HEK293 (cell line): ENCODE data around the gene TCIRG1.

ENCODE experiments used
- CTCF ChIA-PET: fragments of 350-600 bp; formaldehyde crosslinking; extraction: SDS; loops from one replicate; lab custom pipeline; 2021; ENCODE audit warnings: antibody characterized with exemption; lab: Yijun Ruan, JAX
- POLR2A ChIA-PET: fragments of 300-600 bp; formaldehyde crosslinking; extraction: SDS; loops from one replicate; lab custom pipeline; 2020; ENCODE audit warnings: antibody characterized with exemption, inconsistent platforms; lab: Yijun Ruan, JAX
- H3K27ac ChIP-seq: fragments of 200-500 bp; sonication (Bioruptor generic); 2 replicates; pipeline ENCODE4 v1.5.1; 2014; ENCODE audit warnings: low read depth, low read length, control low read depth, inconsistent platforms; ENCODE audit errors: extremely low read depth
- H3K36me3 ChIP-seq, 2 experiments: fragments of 200-500 bp in 1 of 2; sonication (Bioruptor generic) in 1 of 2; 1 replicate in 1 of 2; 2 replicates in 1 of 2; pipeline ENCODE4 v1.5.1; 2014 to 2017; ENCODE audit warnings: inconsistent platforms in 2 of 2, low read length in 2 of 2; ENCODE audit not compliant: control insufficient read depth in 2 of 2, insufficient read depth in 1 of 2
- H3K4me1 ChIP-seq: fragments of 200-500 bp; sonication (Bioruptor generic); 2 replicates; pipeline ENCODE4 v1.5.1; 2014; ENCODE audit warnings: mild to moderate bottlenecking, low read length, inconsistent platforms; ENCODE audit not compliant: control insufficient read depth, insufficient read depth
- H3K4me3 ChIP-seq: 2 replicates; pipeline ENCODE4 v1.5.1; 2011; ENCODE audit warnings: low read depth, mild to moderate bottlenecking, control low read depth, low read length, moderate library complexity
- H3K9me3 ChIP-seq: fragments of 200-500 bp; sonication (Bioruptor generic); 2 replicates; pipeline ENCODE4 v1.5.1; 2014; ENCODE audit warnings: low read depth, low read length, inconsistent platforms; ENCODE audit not compliant: control insufficient read depth, insufficient read depth
- GFI1B ChIP-seq: fragments of 450-650 bp; formaldehyde crosslinking; IDR thresholded peaks from 2 replicates; pipeline ENCODE4 v1.5.1; 2016; ENCODE audit warnings: missing biosample characterization, missing genetic modification characterization
- HOXA7 ChIP-seq: sonication (generic); formaldehyde crosslinking; IDR thresholded peaks from 2 replicates; pipeline ENCODE4 v1.8.1; 2022; ENCODE audit warnings: missing genetic modification reagents, borderline replicate concordance
- KLF10 ChIP-seq: fragments of 450-650 bp; IDR thresholded peaks from 2 replicates; pipeline ENCODE4 v1.5.1; 2018; ENCODE audit warnings: missing biosample characterization, mild to moderate bottlenecking, missing genetic modification characterization
- MEIS1 ChIP-seq: sonication (generic); formaldehyde crosslinking; IDR thresholded peaks from 2 replicates; pipeline ENCODE4 v1.8.1; 2022; ENCODE audit warnings: missing genetic modification reagents, mild to moderate bottlenecking, borderline replicate concordance
- ZBTB20 ChIP-seq: fragments of 450-650 bp; formaldehyde crosslinking; IDR thresholded peaks from 2 replicates; pipeline ENCODE4 v1.5.1; 2016; ENCODE audit warnings: missing biosample characterization, missing genetic modification characterization
- ZEB2 ChIP-seq: fragments of 450-650 bp; formaldehyde crosslinking; IDR thresholded peaks from 2 replicates; pipeline ENCODE4 v1.5.1; 2016; ENCODE audit warnings: missing biosample characterization, missing genetic modification characterization
- ZNF16 ChIP-seq: fragments of 450-650 bp; formaldehyde crosslinking; IDR thresholded peaks from 2 replicates; pipeline ENCODE4 v1.5.1; 2016; ENCODE audit warnings: low read depth, missing biosample characterization, missing genetic modification characterization
- ZNF169 ChIP-seq: fragments of 450-650 bp; formaldehyde crosslinking; IDR thresholded peaks from 2 replicates; pipeline ENCODE4 v1.5.1; 2016; ENCODE audit warnings: missing biosample characterization, missing genetic modification characterization
- ZNF2 ChIP-seq: fragments of 450-650 bp; formaldehyde crosslinking; IDR thresholded peaks from 2 replicates; pipeline ENCODE4 v1.5.1; 2016; ENCODE audit warnings: missing biosample characterization, missing genetic modification characterization
- ZNF202 ChIP-seq: fragments of 450-650 bp; formaldehyde crosslinking; IDR thresholded peaks from 2 replicates; pipeline ENCODE4 v1.5.1; 2016; ENCODE audit warnings: missing biosample characterization, missing genetic modification characterization, borderline replicate concordance
- ZNF426 ChIP-seq: fragments of 450-650 bp; formaldehyde crosslinking; IDR thresholded peaks from 2 replicates; pipeline ENCODE4 v1.5.1; 2017; ENCODE audit warnings: missing biosample characterization, missing genetic modification characterization, mild to moderate bottlenecking, inconsistent platforms, moderate library complexity
- ZNF555 ChIP-seq: fragments of 450-650 bp; formaldehyde crosslinking; conservative IDR thresholded peaks from 2 replicates; pipeline ENCODE4 v1.5.1; 2017; ENCODE audit warnings: missing biosample characterization, mild to moderate bottlenecking, missing genetic modification characterization, inconsistent platforms
- ZNF600 ChIP-seq: fragments of 450-650 bp; formaldehyde crosslinking; IDR thresholded peaks from 2 replicates; pipeline ENCODE4 v1.5.1; 2016; ENCODE audit warnings: missing biosample characterization, missing genetic modification characterization
- ZNF621 ChIP-seq: fragments of 450-650 bp; formaldehyde crosslinking; IDR thresholded peaks from 2 replicates; pipeline ENCODE4 v1.5.1; 2017; ENCODE audit warnings: missing biosample characterization, missing genetic modification characterization
- ZNF792 ChIP-seq: fragments of 450-650 bp; formaldehyde crosslinking; IDR thresholded peaks from 2 replicates; pipeline ENCODE4 v1.5.1; 2016; ENCODE audit warnings: missing biosample characterization, missing genetic modification characterization
- ZSCAN30 ChIP-seq: fragments of 450-650 bp; IDR thresholded peaks from 2 replicates; pipeline ENCODE4 v1.5.1; 2018; ENCODE audit warnings: missing biosample characterization, mild to moderate bottlenecking, missing genetic modification characterization, moderate library complexity
- TF ChIP-seq, protein P1 (sequence below): fragments of 450-650 bp; formaldehyde crosslinking; IDR thresholded peaks from 2 replicates; pipeline ENCODE4 v1.5.1; 2017; ENCODE audit warnings: missing biosample characterization, missing genetic modification characterization
- TF ChIP-seq, protein P2 (sequence below): fragments of 450-650 bp; formaldehyde crosslinking; IDR thresholded peaks from 2 replicates; pipeline ENCODE4 v1.5.1; 2016; ENCODE audit warnings: missing biosample characterization, missing genetic modification characterization
- TF ChIP-seq, protein P3 (sequence below): fragments of 450-650 bp; formaldehyde crosslinking; IDR thresholded peaks from 2 replicates; pipeline ENCODE4 v1.5.1; 2017; ENCODE audit warnings: missing biosample characterization, missing genetic modification characterization
- TF ChIP-seq, protein P4 (sequence below): fragments of 450-650 bp; formaldehyde crosslinking; IDR thresholded peaks from 2 replicates; pipeline ENCODE4 v1.5.1; 2016; ENCODE audit warnings: missing biosample characterization, missing genetic modification characterization

Gene TCIRG1

DNA sequence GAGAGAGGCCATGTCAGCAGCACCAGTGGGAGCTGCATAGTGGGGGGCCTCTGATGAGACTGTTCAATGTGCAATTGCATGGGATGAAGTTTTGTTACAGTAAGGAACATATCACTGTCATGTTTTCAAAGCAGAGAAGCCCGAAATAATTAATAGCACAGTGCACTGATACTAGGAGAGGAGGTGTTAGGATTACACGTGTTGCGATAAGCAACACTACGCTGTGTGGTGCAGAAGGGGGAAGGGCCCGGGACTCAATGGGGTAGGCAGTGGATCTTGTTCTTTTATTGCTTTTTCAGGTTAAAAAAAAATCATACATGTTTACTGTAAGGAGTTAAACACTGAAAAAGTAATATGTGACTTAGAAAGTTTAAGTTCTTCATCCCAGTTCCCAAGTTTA is 29.2 kb downstream of the TCIRG1 start:
- no peak overlapping the region for H3K27ac ChIP-seq
- no peak for TF ChIP-seq ZNF2 (tag by site-specific recombination)
- TF ChIP-seq, protein P1, sequence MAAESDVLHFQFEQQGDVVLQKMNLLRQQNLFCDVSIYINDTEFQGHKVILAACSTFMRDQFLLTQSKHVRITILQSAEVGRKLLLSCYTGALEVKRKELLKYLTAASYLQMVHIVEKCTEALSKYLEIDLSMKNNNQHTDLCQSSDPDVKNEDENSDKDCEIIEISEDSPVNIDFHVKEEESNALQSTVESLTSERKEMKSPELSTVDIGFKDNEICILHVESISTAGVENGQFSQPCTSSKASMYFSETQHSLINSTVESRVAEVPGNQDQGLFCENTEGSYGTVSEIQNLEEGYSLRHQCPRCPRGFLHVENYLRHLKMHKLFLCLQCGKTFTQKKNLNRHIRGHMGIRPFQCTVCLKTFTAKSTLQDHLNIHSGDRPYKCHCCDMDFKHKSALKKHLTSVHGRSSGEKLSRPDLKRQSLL (tag by site-specific recombination): no peak
- TF ChIP-seq, protein P2, sequence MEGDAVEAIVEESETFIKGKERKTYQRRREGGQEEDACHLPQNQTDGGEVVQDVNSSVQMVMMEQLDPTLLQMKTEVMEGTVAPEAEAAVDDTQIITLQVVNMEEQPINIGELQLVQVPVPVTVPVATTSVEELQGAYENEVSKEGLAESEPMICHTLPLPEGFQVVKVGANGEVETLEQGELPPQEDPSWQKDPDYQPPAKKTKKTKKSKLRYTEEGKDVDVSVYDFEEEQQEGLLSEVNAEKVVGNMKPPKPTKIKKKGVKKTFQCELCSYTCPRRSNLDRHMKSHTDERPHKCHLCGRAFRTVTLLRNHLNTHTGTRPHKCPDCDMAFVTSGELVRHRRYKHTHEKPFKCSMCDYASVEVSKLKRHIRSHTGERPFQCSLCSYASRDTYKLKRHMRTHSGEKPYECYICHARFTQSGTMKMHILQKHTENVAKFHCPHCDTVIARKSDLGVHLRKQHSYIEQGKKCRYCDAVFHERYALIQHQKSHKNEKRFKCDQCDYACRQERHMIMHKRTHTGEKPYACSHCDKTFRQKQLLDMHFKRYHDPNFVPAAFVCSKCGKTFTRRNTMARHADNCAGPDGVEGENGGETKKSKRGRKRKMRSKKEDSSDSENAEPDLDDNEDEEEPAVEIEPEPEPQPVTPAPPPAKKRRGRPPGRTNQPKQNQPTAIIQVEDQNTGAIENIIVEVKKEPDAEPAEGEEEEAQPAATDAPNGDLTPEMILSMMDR (tag by site-specific recombination): no peak
- no peak for TF ChIP-seq GFI1B
- no peak for TF ChIP-seq ZNF169 (tag by site-specific recombination)
- TF ChIP-seq ZNF16: no peak
- TF ChIP-seq ZNF600: no peak
- no peak for TF ChIP-seq ZNF792 (tag by site-specific recombination)
- TF ChIP-seq ZNF202 (tag by site-specific recombination): no peak
- TF ChIP-seq HOXA7 (CRISPR knock-in tag): no peak
- TF ChIP-seq, protein P3, sequence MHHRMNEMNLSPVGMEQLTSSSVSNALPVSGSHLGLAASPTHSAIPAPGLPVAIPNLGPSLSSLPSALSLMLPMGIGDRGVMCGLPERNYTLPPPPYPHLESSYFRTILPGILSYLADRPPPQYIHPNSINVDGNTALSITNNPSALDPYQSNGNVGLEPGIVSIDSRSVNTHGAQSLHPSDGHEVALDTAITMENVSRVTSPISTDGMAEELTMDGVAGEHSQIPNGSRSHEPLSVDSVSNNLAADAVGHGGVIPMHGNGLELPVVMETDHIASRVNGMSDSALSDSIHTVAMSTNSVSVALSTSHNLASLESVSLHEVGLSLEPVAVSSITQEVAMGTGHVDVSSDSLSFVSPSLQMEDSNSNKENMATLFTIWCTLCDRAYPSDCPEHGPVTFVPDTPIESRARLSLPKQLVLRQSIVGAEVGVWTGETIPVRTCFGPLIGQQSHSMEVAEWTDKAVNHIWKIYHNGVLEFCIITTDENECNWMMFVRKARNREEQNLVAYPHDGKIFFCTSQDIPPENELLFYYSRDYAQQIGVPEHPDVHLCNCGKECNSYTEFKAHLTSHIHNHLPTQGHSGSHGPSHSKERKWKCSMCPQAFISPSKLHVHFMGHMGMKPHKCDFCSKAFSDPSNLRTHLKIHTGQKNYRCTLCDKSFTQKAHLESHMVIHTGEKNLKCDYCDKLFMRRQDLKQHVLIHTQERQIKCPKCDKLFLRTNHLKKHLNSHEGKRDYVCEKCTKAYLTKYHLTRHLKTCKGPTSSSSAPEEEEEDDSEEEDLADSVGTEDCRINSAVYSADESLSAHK (tag by site-specific recombination): no peak
- TF ChIP-seq MEIS1 (CRISPR knock-in tag): no peak
- TF ChIP-seq ZNF621 (tag by site-specific recombination): no peak
- TF ChIP-seq ZNF555 (tag by site-specific recombination): no peak
- no peak for TF ChIP-seq ZNF426 (tag by site-specific recombination)
- no peak for TF ChIP-seq KLF10 (tag by site-specific recombination)
- no peak for TF ChIP-seq ZEB2 (tag by site-specific recombination)
- TF ChIP-seq ZBTB20 (tag by site-specific recombination): no peak
- TF ChIP-seq, protein P4, sequence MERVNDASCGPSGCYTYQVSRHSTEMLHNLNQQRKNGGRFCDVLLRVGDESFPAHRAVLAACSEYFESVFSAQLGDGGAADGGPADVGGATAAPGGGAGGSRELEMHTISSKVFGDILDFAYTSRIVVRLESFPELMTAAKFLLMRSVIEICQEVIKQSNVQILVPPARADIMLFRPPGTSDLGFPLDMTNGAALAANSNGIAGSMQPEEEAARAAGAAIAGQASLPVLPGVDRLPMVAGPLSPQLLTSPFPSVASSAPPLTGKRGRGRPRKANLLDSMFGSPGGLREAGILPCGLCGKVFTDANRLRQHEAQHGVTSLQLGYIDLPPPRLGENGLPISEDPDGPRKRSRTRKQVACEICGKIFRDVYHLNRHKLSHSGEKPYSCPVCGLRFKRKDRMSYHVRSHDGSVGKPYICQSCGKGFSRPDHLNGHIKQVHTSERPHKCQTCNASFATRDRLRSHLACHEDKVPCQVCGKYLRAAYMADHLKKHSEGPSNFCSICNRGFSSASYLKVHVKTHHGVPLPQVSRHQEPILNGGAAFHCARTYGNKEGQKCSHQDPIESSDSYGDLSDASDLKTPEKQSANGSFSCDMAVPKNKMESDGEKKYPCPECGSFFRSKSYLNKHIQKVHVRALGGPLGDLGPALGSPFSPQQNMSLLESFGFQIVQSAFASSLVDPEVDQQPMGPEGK (tag by site-specific recombination): no peak
- TF ChIP-seq ZSCAN30: no peak
- ChIA-PET CTCF (no interaction called here), POLR2A (no interaction called here)
- no peak overlapping the region for H3K4me3 ChIP-seq
- H3K36me3 ChIP-seq: peaks cover 4 to 90% of the 10 kb centered on the region in 2 experiments; a peak in 2 of 3 replicates
- H3K4me1 ChIP-seq: no peaks in the 10 kb centered on the region
- no peaks in the 10 kb centered on the region for H3K9me3 ChIP-seq
